Left forelimb (tissue), 1 donor: ENCODE results near the gene RER1.

ENCODE experiments used
- DNase-seq: peaks from one replicate; pipeline ENCODE4 v3.0.0-alpha.2; 2018; ENCODE audit warnings: low spot score

Gene RER1

GRCh38 chr1:2391041-2391930 lies at the start of gene RER1, which contains the start of gene MORN1:
Gene RER1 (plus strand): TSS chr1:2391841. CDS start chr1:2395791, 3,950 bp downstream.
Gene MORN1 (minus strand): TSS chr1:2391554. CDS start chr1:2391533, 21 bp downstream.
- peak; percentile 100 for DNase-seq

GRCh38 chr1:2342384-2343022 lies 49.1 kb upstream of the RER1 start:
- no peak for DNase-seq

GRCh38 chr1:2343023-2343935 lies 48.4 kb upstream of the RER1 start:
- no peak for DNase-seq

- no peak for DNase-seq
Observed at GRCh38 chr1:2344121-2344681, 47.4 kb upstream of the RER1 start.

GRCh38 chr1:2344744-2345296 lies 46.8 kb upstream of the RER1 start:
- no peak for DNase-seq

- peak; percentile 60 for DNase-seq
Observed at GRCh38 chr1:2345297-2346075, 46.2 kb upstream of the RER1 start.

- DNase-seq, result no peak
Observed at GRCh38 chr1:2346691-2347408, 44.8 kb upstream of the RER1 start.

GRCh38 chr1:2347409-2347785 lies 44.2 kb upstream of the RER1 start:
- DNase-seq, result no peak

- DNase-seq, result no peak
Observed at GRCh38 chr1:2347896-2348295, 43.7 kb upstream of the RER1 start.

GRCh38 chr1:2348346-2349325 lies 43.0 kb upstream of the RER1 start:
- peak; percentile 60 for DNase-seq

- DNase-seq, result peak; percentile 5
Observed at GRCh38 chr1:2349806-2350205, 41.8 kb upstream of the RER1 start.

- DNase-seq, result peak; percentile 55
Observed at GRCh38 chr1:2350501-2350900, 41.1 kb upstream of the RER1 start.

- DNase-seq, result no peak
Observed at GRCh38 chr1:2350911-2351655, 40.6 kb upstream of the RER1 start.

- DNase-seq, result no peak
Observed at GRCh38 chr1:2351723-2352122, 39.9 kb upstream of the RER1 start.

GRCh38 chr1:2352341-2352896 lies 39.2 kb upstream of the RER1 start:
- no peak for DNase-seq

- no peak for DNase-seq
Observed at GRCh38 chr1:2352897-2353550, 38.6 kb upstream of the RER1 start.
